SK-N-SH treated with all-trans-retinoic acid at 6 μM for 48 hours (cell line): Measurements from ENCODE around the gene GAREM2.

Source experiments
- ATAC-seq: fragments of 200-7000 bp; cut with Tn5 transposase; 3 replicates; pipeline ENCODE4 v1.9.1; 2020; ENCODE audit warnings: mild to moderate bottlenecking, moderate library complexity
- ARNTL ChIP-seq: fragments of 450-650 bp; formaldehyde crosslinking; IDR thresholded peaks from 2 replicates; pipeline ENCODE4 v1.5.0; 2020; ENCODE audit warnings: low read depth, mild to moderate bottlenecking, moderate library complexity, borderline replicate concordance
- CREB5 ChIP-seq: fragments of 250-450 bp; sonication (Bioruptor Pico); IDR thresholded peaks from 2 replicates; pipeline ENCODE4 v1.5.1; 2020; ENCODE audit warnings: low read depth, mild to moderate bottlenecking, moderate library complexity
- CSDC2 ChIP-seq: fragments of 250-450 bp; sonication (Bioruptor Pico); IDR thresholded peaks from 2 replicates; pipeline ENCODE4 v1.5.0; 2020; ENCODE audit warnings: mild to moderate bottlenecking, moderate library complexity
- ESRRG ChIP-seq: fragments of 250-450 bp; sonication (Bioruptor Pico); IDR thresholded peaks from 2 replicates; pipeline ENCODE4 v1.6.1; 2021; ENCODE audit warnings: mild to moderate bottlenecking
- GLIS3 ChIP-seq: fragments of 250-450 bp; sonication (Bioruptor Pico); IDR thresholded peaks from 2 replicates; pipeline ENCODE4 v1.5.0; 2020; ENCODE audit warnings: mild to moderate bottlenecking, moderate library complexity
- ISL1 ChIP-seq: fragments of 250-450 bp; sonication (Bioruptor Pico); IDR thresholded peaks from 2 replicates; pipeline ENCODE4 v2.1.2; 2022; ENCODE audit warnings: mild to moderate bottlenecking, moderate library complexity
- OSR1 ChIP-seq: fragments of 250-450 bp; sonication (Bioruptor Pico); IDR thresholded peaks from 2 replicates; pipeline ENCODE4 v1.8.0; 2022; ENCODE audit warnings: moderate library complexity, mild to moderate bottlenecking, inconsistent platforms
- POU6F1 ChIP-seq: fragments of 250-450 bp; sonication (Bioruptor Pico); IDR thresholded peaks from 2 replicates; pipeline ENCODE4 v1.8.0; 2021; ENCODE audit warnings: low read depth, mild to moderate bottlenecking, moderate library complexity, borderline replicate concordance
- PPARA ChIP-seq: fragments of 250-450 bp; sonication (Bioruptor Pico); IDR thresholded peaks from 2 replicates; pipeline ENCODE4 v1.5.0; 2020; ENCODE audit warnings: mild to moderate bottlenecking, borderline replicate concordance
- SNAI2 ChIP-seq: fragments of 250-450 bp; sonication (Bioruptor Pico); IDR thresholded peaks from 2 replicates; pipeline ENCODE4 v1.5.0; 2020; ENCODE audit warnings: mild to moderate bottlenecking, moderate library complexity
- TOX ChIP-seq: fragments of 250-450 bp; sonication (Bioruptor Pico); IDR thresholded peaks from 2 replicates; pipeline ENCODE4 v1.8.0; 2021; ENCODE audit warnings: mild to moderate bottlenecking, moderate library complexity, borderline replicate concordance
- ZC3H10 ChIP-seq: fragments of 250-450 bp; sonication (Bioruptor Pico); IDR thresholded peaks from 2 replicates; pipeline ENCODE4 v1.5.1; 2021; ENCODE audit warnings: mild to moderate bottlenecking, moderate library complexity
- ZFP3 ChIP-seq: fragments of 250-450 bp; sonication (Bioruptor Pico); IDR thresholded peaks from 2 replicates; pipeline ENCODE4 v1.5.0; 2020; ENCODE audit warnings: mild to moderate bottlenecking, moderate library complexity
- ZNF565 ChIP-seq: fragments of 450-650 bp; formaldehyde crosslinking; conservative IDR thresholded peaks from 2 replicates; pipeline ENCODE4 v1.5.0; 2020; ENCODE audit warnings: low read depth, mild to moderate bottlenecking, moderate library complexity
- ZNF70 ChIP-seq: fragments of 450-650 bp; formaldehyde crosslinking; IDR thresholded peaks from 2 replicates; pipeline ENCODE4 v1.5.0; 2020; ENCODE audit warnings: mild to moderate bottlenecking, moderate library complexity
- ZNF8 ChIP-seq: fragments of 450-650 bp; formaldehyde crosslinking; IDR thresholded peaks from 2 replicates; pipeline ENCODE4 v1.5.0; 2020; ENCODE audit warnings: mild to moderate bottlenecking, moderate library complexity
- TF ChIP-seq, protein P1 (sequence below): fragments of 250-450 bp; sonication (Bioruptor Pico); IDR thresholded peaks from 2 replicates; pipeline ENCODE4 v1.5.1; 2021; ENCODE audit warnings: mild to moderate bottlenecking, moderate library complexity
- TF ChIP-seq, protein P2 (sequence below): fragments of 250-450 bp; sonication (Bioruptor Pico); IDR thresholded peaks from 2 replicates; pipeline ENCODE4 v1.5.0; 2020; ENCODE audit warnings: mild to moderate bottlenecking, moderate library complexity
- TF ChIP-seq, protein P3 (sequence below): fragments of 250-450 bp; sonication (Bioruptor Pico); IDR thresholded peaks from 2 replicates; pipeline ENCODE4 v1.8.0; 2020; ENCODE audit warnings: mild to moderate bottlenecking, moderate library complexity, borderline replicate concordance

GAREM2 gene

GRCh38 chr2:26172871-26173775, at the start of gene GAREM2:
Gene GAREM2 (plus strand): TSS chr2:26173088. CDS start chr2:26173221, 133 bp downstream.
- peak; percentile 53; the same call in 1 of the 2 replicates for TF ChIP-seq ZFP3 (CRISPR knock-in tag)
- TF ChIP-seq CREB5: no peak
- no peak for TF ChIP-seq GLIS3 (CRISPR knock-in tag)

GRCh38 chr2:26123426-26123825, 49.5 kb upstream of the GAREM2 start:
- TF ChIP-seq SNAI2 (CRISPR knock-in tag) (no peak), ARNTL (CRISPR knock-in tag) (no peak), ZNF8 (CRISPR knock-in tag) (no peak), GLIS3 (CRISPR knock-in tag) (no peak), TOX (CRISPR knock-in tag) (no peak), ZNF565 (CRISPR knock-in tag) (no peak), OSR1 (CRISPR knock-in tag) (no peak), CSDC2 (no peak), ZFP3 (CRISPR knock-in tag) (no peak), POU6F1 (CRISPR knock-in tag) (no peak), ISL1 (CRISPR knock-in tag) (no peak), ZNF70 (CRISPR knock-in tag) (no peak), ZC3H10 (CRISPR knock-in tag) (no peak)
- TF ChIP-seq, protein P1, sequence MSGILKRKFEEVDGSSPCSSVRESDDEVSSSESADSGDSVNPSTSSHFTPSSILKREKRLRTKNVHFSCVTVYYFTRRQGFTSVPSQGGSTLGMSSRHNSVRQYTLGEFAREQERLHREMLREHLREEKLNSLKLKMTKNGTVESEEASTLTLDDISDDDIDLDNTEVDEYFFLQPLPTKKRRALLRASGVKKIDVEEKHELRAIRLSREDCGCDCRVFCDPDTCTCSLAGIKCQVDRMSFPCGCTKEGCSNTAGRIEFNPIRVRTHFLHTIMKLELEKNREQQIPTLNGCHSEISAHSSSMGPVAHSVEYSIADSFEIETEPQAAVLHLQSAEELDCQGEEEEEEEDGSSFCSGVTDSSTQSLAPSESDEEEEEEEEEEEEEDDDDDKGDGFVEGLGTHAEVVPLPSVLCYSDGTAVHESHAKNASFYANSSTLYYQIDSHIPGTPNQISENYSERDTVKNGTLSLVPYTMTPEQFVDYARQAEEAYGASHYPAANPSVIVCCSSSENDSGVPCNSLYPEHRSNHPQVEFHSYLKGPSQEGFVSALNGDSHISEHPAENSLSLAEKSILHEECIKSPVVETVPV (CRISPR knock-in tag): no peak
- TF ChIP-seq, protein P2, sequence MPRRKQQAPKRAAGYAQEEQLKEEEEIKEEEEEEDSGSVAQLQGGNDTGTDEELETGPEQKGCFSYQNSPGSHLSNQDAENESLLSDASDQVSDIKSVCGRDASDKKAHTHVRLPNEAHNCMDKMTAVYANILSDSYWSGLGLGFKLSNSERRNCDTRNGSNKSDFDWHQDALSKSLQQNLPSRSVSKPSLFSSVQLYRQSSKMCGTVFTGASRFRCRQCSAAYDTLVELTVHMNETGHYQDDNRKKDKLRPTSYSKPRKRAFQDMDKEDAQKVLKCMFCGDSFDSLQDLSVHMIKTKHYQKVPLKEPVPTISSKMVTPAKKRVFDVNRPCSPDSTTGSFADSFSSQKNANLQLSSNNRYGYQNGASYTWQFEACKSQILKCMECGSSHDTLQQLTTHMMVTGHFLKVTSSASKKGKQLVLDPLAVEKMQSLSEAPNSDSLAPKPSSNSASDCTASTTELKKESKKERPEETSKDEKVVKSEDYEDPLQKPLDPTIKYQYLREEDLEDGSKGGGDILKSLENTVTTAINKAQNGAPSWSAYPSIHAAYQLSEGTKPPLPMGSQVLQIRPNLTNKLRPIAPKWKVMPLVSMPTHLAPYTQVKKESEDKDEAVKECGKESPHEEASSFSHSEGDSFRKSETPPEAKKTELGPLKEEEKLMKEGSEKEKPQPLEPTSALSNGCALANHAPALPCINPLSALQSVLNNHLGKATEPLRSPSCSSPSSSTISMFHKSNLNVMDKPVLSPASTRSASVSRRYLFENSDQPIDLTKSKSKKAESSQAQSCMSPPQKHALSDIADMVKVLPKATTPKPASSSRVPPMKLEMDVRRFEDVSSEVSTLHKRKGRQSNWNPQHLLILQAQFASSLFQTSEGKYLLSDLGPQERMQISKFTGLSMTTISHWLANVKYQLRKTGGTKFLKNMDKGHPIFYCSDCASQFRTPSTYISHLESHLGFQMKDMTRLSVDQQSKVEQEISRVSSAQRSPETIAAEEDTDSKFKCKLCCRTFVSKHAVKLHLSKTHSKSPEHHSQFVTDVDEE (CRISPR knock-in tag): no peak
- ATAC-seq: no peak

More at GRCh38 chr2:26172871-26173775, at the start of gene GAREM2:
- ATAC-seq: peak; percentile 41

- ATAC-seq: peak; percentile 68
- TF ChIP-seq OSR1 (CRISPR knock-in tag): no peak
- TF ChIP-seq CREB5: no peak
- no peak for TF ChIP-seq ARNTL (CRISPR knock-in tag)
Observed at GRCh38 chr2:26126074-26126473, 46.8 kb upstream of the GAREM2 start.

DNA sequence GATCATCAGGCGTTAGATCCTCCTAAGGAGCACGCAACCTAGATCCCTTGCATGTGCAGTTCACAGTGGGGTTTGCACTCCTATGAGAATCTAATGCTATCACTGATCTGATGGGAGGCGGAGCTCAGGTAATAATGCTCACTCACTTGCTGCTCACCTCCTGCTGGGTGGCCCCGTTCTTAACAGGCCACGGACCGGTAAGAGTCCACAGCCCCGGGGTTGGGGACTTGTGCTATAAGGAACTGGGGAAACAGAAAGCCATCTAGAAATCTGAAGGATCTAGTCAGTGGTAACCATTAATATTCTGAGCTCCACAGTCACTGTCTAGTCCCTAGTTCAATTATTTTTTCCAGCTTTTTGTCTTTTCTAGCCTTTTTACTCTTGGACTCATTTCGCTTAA, 44.7 kb upstream of the GAREM2 start:
- no peak for ATAC-seq
- TF ChIP-seq, protein P3, sequence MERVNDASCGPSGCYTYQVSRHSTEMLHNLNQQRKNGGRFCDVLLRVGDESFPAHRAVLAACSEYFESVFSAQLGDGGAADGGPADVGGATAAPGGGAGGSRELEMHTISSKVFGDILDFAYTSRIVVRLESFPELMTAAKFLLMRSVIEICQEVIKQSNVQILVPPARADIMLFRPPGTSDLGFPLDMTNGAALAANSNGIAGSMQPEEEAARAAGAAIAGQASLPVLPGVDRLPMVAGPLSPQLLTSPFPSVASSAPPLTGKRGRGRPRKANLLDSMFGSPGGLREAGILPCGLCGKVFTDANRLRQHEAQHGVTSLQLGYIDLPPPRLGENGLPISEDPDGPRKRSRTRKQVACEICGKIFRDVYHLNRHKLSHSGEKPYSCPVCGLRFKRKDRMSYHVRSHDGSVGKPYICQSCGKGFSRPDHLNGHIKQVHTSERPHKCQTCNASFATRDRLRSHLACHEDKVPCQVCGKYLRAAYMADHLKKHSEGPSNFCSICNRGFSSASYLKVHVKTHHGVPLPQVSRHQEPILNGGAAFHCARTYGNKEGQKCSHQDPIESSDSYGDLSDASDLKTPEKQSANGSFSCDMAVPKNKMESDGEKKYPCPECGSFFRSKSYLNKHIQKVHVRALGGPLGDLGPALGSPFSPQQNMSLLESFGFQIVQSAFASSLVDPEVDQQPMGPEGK (CRISPR knock-in tag): no peak
- TF ChIP-seq PPARA (CRISPR knock-in tag) (no peak), CREB5 (no peak), ZNF8 (CRISPR knock-in tag) (no peak), ZNF565 (CRISPR knock-in tag) (no peak), ESRRG (CRISPR knock-in tag) (no peak), SNAI2 (CRISPR knock-in tag) (no peak), CSDC2 (no peak)
- TF ChIP-seq, protein P2 (CRISPR knock-in tag): no peak
